Muscle layer of duodenum (tissue), 2 donors: ENCODE data around the gene PARP16.
"Not testable (repeated sequence)": the region's sequence is repeated elsewhere in the genome, so short reads cannot be mapped to it uniquely, and the experiment has no call there.

ENCODE experiments used
- H3K27ac ChIP-seq: one replicate; pipeline ENCODE4 v1.7.0; 2013; ENCODE audit warnings: mild to moderate bottlenecking, low read length
- H3K27me3 ChIP-seq: one replicate; pipeline ENCODE4 v1.7.0; 2013; ENCODE audit warnings: low read depth, mild to moderate bottlenecking, control low read depth, low read length
- H3K36me3 ChIP-seq, 2 donors: one replicate each; pipeline ENCODE4 v1.7.0; 2013; ENCODE audit warnings: low read length in 2 of 2, control low read depth in 1 of 2, mild to moderate bottlenecking in 1 of 2; ENCODE audit not compliant: insufficient read depth in 2 of 2, control insufficient read depth in 1 of 2
- H3K4me1 ChIP-seq, 2 donors: one replicate each; pipeline ENCODE4 v1.7.0; 2013; ENCODE audit warnings: low read length in 2 of 2, mild to moderate bottlenecking in 2 of 2, control low read depth in 1 of 2, moderate library complexity in 1 of 2; ENCODE audit not compliant: insufficient read depth in 2 of 2, control insufficient read depth in 1 of 2
- H3K4me3 ChIP-seq, 2 donors: one replicate each; pipeline ENCODE4 v1.7.0; 2013; ENCODE audit warnings: low read length in 2 of 2, low read depth in 1 of 2, mild to moderate bottlenecking in 1 of 2
- H3K9me3 ChIP-seq, 2 donors: one replicate each; pipeline ENCODE4 v1.7.0; 2013; ENCODE audit warnings: low read length in 2 of 2, control low read depth in 1 of 2, mild to moderate bottlenecking in 1 of 2; ENCODE audit not compliant: control insufficient read depth in 1 of 2
- donor health status: healthy.

The PARP16 gene

DNA sequence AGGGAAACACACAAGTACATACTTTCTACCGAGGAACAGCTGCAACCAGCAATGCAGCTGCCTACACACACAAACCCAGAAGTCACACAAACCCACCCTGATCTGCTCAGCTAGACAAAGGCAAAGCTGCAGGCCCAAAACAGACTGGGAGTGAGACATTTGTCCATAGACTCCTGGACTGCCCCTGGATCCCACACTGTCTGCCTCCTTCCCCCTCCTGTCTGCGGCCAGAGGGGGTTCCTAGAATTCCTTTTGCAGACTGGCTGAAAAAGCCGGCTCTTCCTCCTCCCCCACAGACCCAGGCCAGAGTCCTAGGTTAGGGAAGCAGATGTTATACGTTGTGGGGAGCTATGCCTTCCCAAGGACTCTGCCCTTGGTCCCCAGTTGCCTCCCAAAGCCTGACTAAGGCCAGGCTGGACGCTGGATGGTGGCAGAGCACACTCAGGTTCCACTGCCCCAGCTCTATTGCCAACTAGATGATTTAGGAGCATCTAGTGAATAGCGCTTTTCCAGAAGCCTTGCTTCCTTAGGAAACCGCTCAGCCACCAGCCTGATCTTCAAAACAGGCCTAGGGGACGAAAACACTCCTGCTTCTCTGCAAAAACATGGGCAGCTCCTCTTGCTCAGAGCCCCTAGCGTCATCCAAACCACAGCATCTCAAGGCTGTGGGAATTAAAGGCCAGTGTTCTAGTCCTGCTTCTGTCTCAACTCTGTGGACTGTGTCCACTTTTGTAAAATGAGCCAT is 38.0 kb downstream of the PARP16 start:
- H3K27me3 ChIP-seq = no peaks in the 10 kb centered on the region
- H3K36me3 ChIP-seq = no peaks in the 10 kb centered on the region
- peaks cover 4 to 51% of the 10 kb centered on the region in 2 donors for H3K4me1 ChIP-seq
- H3K4me3 ChIP-seq = no peak overlapping the region
- no peak overlapping the region for H3K27ac ChIP-seq
- H3K9me3 ChIP-seq = no peaks in the 10 kb centered on the region

GRCh38 chr15:65246939-65247338 is 39.7 kb downstream of the PARP16 start:
- H3K4me3 ChIP-seq = no peak overlapping the region
- H3K9me3 ChIP-seq = no peaks in the 10 kb centered on the region
- peaks cover 4 to 40% of the 10 kb centered on the region in 2 donors for H3K4me1 ChIP-seq
- H3K27ac ChIP-seq = no peak overlapping the region
- H3K36me3 ChIP-seq = no peaks in the 10 kb centered on the region
- no peaks in the 10 kb centered on the region for H3K27me3 ChIP-seq

DNA sequence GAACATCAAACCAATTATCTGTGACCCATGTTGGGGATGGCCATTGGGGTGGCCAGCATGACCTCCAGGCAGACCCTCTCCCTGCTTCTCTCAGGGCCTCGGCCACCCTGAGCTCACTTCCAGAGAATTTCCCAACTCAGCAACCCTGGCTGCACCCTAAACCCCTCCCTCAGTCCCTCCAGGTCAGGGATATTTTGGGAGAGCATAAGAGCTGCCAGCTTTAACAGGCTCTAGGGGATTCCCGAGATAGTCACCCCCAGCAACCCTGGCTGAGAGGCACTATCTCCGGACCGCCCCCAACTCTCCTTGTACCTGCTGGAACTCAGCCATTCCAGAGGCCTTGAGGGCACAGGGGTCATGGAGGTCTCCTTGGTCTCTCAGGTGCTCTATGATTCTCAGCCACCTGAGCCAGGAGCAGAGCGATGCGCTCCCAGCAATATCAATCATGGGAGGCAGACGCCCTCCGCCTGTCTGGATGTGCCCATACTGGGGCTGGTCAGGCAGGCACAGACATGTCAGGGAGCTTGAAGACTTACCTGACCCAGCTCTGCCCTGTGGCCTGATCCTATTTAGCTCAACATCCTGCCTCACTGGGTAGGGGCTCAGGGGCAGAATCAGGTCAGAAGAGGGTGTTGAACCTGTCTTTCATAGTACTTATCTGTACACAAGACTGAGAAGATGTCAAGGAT is 40.5 kb downstream of the PARP16 start:
- H3K36me3 ChIP-seq = no peaks in the 10 kb centered on the region
- peaks cover 4 to 34% of the 10 kb centered on the region in 2 donors for H3K4me1 ChIP-seq
- no peaks in the 10 kb centered on the region for H3K9me3 ChIP-seq
- H3K27ac ChIP-seq = no peak overlapping the region
- no peak overlapping the region for H3K4me3 ChIP-seq
- H3K27me3 ChIP-seq = no peaks in the 10 kb centered on the region

DNA sequence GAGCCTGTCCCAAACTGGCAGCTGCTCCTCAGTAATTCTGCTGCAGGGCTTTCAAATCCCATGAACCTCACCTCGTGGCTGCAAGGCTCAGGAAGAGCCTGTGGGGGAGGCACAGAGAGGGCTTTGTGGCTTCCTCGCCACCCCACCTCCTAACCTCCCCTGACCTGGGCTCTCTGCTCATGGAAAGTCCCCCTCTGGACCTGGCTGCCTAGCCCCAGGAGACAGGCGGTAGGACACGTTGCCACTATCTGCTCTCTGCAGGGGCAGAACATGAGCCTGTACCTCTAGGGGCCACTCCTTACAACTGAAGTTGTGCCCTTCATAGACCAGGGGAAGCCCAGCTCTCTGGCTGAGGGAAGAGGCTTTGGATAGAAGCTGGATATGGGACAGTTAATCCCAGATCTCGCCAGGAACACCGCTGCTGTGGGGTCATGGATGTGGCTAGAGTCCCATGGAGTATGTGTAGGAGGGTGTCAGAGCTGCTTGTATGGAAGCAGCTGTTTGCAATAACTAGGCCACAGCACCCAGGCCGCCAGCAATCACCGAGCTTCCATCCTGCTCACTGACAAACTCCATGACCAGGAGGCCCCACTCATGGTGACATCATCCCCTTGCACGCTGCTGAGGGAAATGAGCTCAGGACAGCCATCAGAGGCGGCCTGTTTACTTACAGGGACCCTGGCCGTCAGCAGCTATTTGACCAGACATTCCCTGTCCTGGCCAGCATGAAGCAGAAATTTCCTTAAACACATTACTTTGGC is 41.4 kb downstream of the PARP16 start:
- H3K27me3 ChIP-seq = no peaks in the 10 kb centered on the region
- no peaks in the 10 kb centered on the region for H3K36me3 ChIP-seq
- no peaks in the 10 kb centered on the region for H3K9me3 ChIP-seq
- H3K4me1 ChIP-seq = peaks cover 4 to 33% of the 10 kb centered on the region in 2 donors
- H3K4me3 ChIP-seq = no peak overlapping the region
- no peak overlapping the region for H3K27ac ChIP-seq

DNA sequence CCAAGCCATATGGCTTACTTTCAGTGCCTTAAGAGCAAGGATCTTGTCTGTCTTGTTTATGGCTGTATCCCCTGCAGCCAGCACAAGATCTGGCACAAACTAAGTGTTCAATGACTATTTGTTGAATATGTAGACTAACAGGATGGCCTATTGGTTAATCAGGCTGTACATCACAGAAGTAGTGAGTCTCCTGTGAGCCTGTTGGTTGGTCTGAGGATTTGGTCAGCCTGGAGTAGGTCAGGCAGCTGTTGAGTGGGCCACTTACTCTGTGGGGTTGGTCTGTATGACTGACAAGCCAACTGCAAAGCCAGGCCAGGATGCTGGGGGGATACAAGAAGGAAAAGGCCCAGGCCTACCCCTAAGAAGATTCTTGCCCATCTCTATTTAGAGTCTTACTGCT is 42.0 kb downstream of the PARP16 start:
- Histone ChIP-seq H3K36me3 (no peaks in the 10 kb centered on the region), H3K4me1 (peaks cover 4 to 27% of the 10 kb centered on the region in 2 donors), H3K9me3 (no peaks in the 10 kb centered on the region), H3K4me3 (no peak overlapping the region), H3K27ac (no peak overlapping the region), H3K27me3 (no peaks in the 10 kb centered on the region)

GRCh38 chr15:65236443-65236842 is 50.2 kb downstream of the PARP16 start:
- not testable (repeated sequence) for H3K36me3 ChIP-seq, H3K4me1 ChIP-seq, H3K27me3 ChIP-seq, H3K27ac ChIP-seq, H3K4me3 ChIP-seq, H3K9me3 ChIP-seq

- peaks cover 0 to 3% of the 10 kb centered on the region in 2 donors for H3K4me1 ChIP-seq
- H3K4me3 ChIP-seq = no peak overlapping the region
- H3K9me3 ChIP-seq = no peaks in the 10 kb centered on the region
- H3K27me3 ChIP-seq = no peaks in the 10 kb centered on the region
- H3K27ac ChIP-seq = no peak overlapping the region
- H3K36me3 ChIP-seq = no peaks in the 10 kb centered on the region
Observed at GRCh38 chr15:65233696-65234095, 53.0 kb downstream of the PARP16 start.

GRCh38 chr15:65232520-65232919 is 54.2 kb downstream of the PARP16 start:
- Histone ChIP-seq H3K36me3 (no peaks in the 10 kb centered on the region), H3K27me3 (no peaks in the 10 kb centered on the region), H3K4me1 (peaks cover 0 to 3% of the 10 kb centered on the region in 2 donors), H3K9me3 (no peaks in the 10 kb centered on the region), H3K4me3 (no peak overlapping the region), H3K27ac (no peak overlapping the region)

- H3K4me3 ChIP-seq = no peak overlapping the region
- no peak overlapping the region for H3K27ac ChIP-seq
- H3K9me3 ChIP-seq = no peaks in the 10 kb centered on the region
- no peaks in the 10 kb centered on the region for H3K36me3 ChIP-seq
- peaks cover 0 to 3% of the 10 kb centered on the region in 2 donors for H3K4me1 ChIP-seq
- H3K27me3 ChIP-seq = no peaks in the 10 kb centered on the region
Observed at GRCh38 chr15:65231306-65231705, 55.4 kb downstream of the PARP16 start.

DNA sequence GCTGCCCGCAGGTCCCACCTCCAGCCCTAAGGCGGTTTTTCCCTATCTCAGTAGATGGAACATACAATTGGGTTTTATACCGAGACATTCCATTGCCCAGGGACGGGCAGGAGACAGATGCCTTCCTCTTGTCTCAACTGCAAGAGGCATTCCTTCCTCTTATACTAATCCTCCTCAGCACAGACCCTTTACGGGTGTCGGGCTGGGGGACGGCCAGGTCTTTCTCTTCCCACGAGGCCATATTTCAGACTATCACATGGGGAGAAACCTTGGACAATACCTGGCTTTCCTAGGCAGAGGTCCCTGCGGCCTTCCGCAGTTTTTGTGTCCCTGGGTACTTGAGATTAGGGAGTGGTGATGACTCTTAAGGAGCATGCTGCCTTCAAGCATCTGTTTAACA is 59.8 kb downstream of the PARP16 start:
- H3K27me3 ChIP-seq, H3K27ac ChIP-seq, H3K9me3 ChIP-seq, H3K36me3 ChIP-seq, H3K4me3 ChIP-seq, H3K4me1 ChIP-seq: not testable (repeated sequence)

- no peaks in the 10 kb centered on the region for H3K27me3 ChIP-seq
- H3K4me1 ChIP-seq = no peaks in the 10 kb centered on the region
- no peak overlapping the region for H3K4me3 ChIP-seq
- H3K27ac ChIP-seq = no peak overlapping the region
- no peaks in the 10 kb centered on the region for H3K36me3 ChIP-seq
- H3K9me3 ChIP-seq = no peaks in the 10 kb centered on the region
Observed at GRCh38 chr15:65226221-65226620, 60.5 kb downstream of the PARP16 start.
